SIG-M5 treated with dmso at 0.1 percent for 504 hours (cell line): ENCODE measurements around the gene BTBD18.
A peak's percentile ranks its signal among the peaks of the same experiment; 100 is the strongest.

ENCODE experiments used
- DNase-seq: peaks from one replicate; lab custom pipeline; 2025; ENCODE audit not compliant: unreplicated experiment; lab: John Stamatoyannopoulos, UW

The BTBD18 gene

GRCh38 chr11:57751676-57752253, at the start of gene BTBD18:
TSS of gene BTBD18 (minus strand) at chr11:57751819. CDS start at chr11:57751188, 631 bp downstream.
- DNase-seq, result no peak

GRCh38 chr11:57801183-57801485, 49.5 kb upstream of the BTBD18 start:
- DNase-seq, result no peak

- peak; percentile 79 for DNase-seq
Observed at GRCh38 chr11:57800444-57801182, 49.0 kb upstream of the BTBD18 start.

GRCh38 chr11:57798905-57799559, 47.4 kb upstream of the BTBD18 start:
- peak; percentile 22 for DNase-seq

GRCh38 chr11:57793351-57794115, 41.9 kb upstream of the BTBD18 start:
- DNase-seq, result no peak

- DNase-seq, result peak; percentile 64
Observed at GRCh38 chr11:57792870-57793269, 41.3 kb upstream of the BTBD18 start.

- peak; percentile 98 for DNase-seq
Observed at GRCh38 chr11:57792060-57792541, 40.5 kb upstream of the BTBD18 start.

GRCh38 chr11:57791321-57792059, 39.9 kb upstream of the BTBD18 start:
- DNase-seq, result no peak

GRCh38 chr11:57788703-57789088, 37.1 kb upstream of the BTBD18 start:
- DNase-seq, result peak; percentile 49

- DNase-seq, result peak; percentile 91
Observed at GRCh38 chr11:57787920-57788702, 36.5 kb upstream of the BTBD18 start.

- no peak for DNase-seq
Observed at GRCh38 chr11:57787006-57787604, 35.5 kb upstream of the BTBD18 start.

- no peak for DNase-seq
Observed at GRCh38 chr11:57786436-57786835, 34.8 kb upstream of the BTBD18 start.

- DNase-seq, result no peak
Observed at GRCh38 chr11:57785072-57785471, 33.5 kb upstream of the BTBD18 start.

- no peak for DNase-seq
Observed at GRCh38 chr11:57781529-57781943, 29.9 kb upstream of the BTBD18 start.

GRCh38 chr11:57779276-57779675, 27.7 kb upstream of the BTBD18 start:
- no peak for DNase-seq

GRCh38 chr11:57778318-57779037, 26.9 kb upstream of the BTBD18 start:
- peak; percentile 17 for DNase-seq

GRCh38 chr11:57777969-57778317, 26.3 kb upstream of the BTBD18 start:
- DNase-seq, result no peak

GRCh38 chr11:57776577-57777210, 25.1 kb upstream of the BTBD18 start:
- no peak for DNase-seq
